Activated CD8-positive, alpha-beta memory T cell treated with anti-CD3 and anti-CD28 coated beads for 36 hours (primary cell): ENCODE measurements around the gene MYCL. TPM values are rescaled to one million over a fixed set of nuclear protein-coding genes. Genes with fewer than 3 reads are reported as not detected.

Source experiments
- total RNA-seq, 2 experiments: library from RNA; stranded (reverse); gene quantifications; one replicate each; pipeline ENCODE4 v1.2.3, GENCODE V29; 2021

The MYCL gene
- total RNA-seq, 2 experiments from 2014 or later: 0.08 to 0.17 TPM

Other genes with a start within 250 kb of the MYCL start
- not detected for gene NT5C1A, start 229.8 kb downstream of the MYCL start, total RNA-seq
- under 1 TPM; 0.74 to 0.75 TPM for gene HPCAL4, start 210.5 kb downstream of the MYCL start, total RNA-seq
- gene PPIE, start 163.0 kb downstream of the MYCL start, total RNA-seq: 10 to 100 TPM; 62.9 to 66.0 TPM
- gene OXCT2, start 130.6 kb downstream of the MYCL start, total RNA-seq: 1 to 10 TPM; 2.8 to 3.4 TPM
- under 1 TPM; 0.91 to 0.94 TPM for gene BMP8B, start 113.1 kb downstream of the MYCL start, total RNA-seq
- gene TRIT1, start 18.4 kb downstream of the MYCL start, total RNA-seq: 10 to 100 TPM; 42.6 to 44.5 TPM
- gene MFSD2A, start 53.2 kb upstream of the MYCL start, total RNA-seq: 10 to 100 TPM; 23.7 to 24.0 TPM
- gene CAP1, start 138.8 kb upstream of the MYCL start, total RNA-seq: 100 to 1,000 TPM; 528 to 539 TPM
- 100 to 1,000 TPM; 119 to 127 TPM for gene PPT1, start 195.3 kb upstream of the MYCL start, total RNA-seq